H1 (cell line): ENCODE results near the gene RIIAD1. TPM values are rescaled to one million over a fixed set of nuclear protein-coding genes. Genes with fewer than 3 reads are reported as not detected.

Source experiments
- ASH2L ChIP-seq: fragments of 200-600, 300-600 bp; sonication (generic); IDR thresholded peaks from one replicate; pipeline ENCODE4 v1.7.1; 2017; ENCODE audit warnings: low read length
- CEBPB ChIP-seq: IDR thresholded peaks from 2 replicates; pipeline ENCODE4 v1.6.1; 2012; ENCODE audit warnings: low read depth, low read length
- CHD1 ChIP-seq: IDR thresholded peaks from 2 replicates; pipeline ENCODE4 v1.6.1; 2012; ENCODE audit warnings: low read depth, low read length, improper control_type of control experiment
- CREB1 ChIP-seq: IDR thresholded peaks from 2 replicates; pipeline ENCODE4 v1.6.1; 2012; ENCODE audit warnings: inconsistent platforms
- EGR1 ChIP-seq: IDR thresholded peaks from 2 replicates; pipeline ENCODE4 v1.6.1; 2011; ENCODE audit warnings: low read depth, low read length, borderline replicate concordance
- EZH2 ChIP-seq: fragments of 200-600 bp; sonication (generic); IDR thresholded peaks from 2 replicates; pipeline ENCODE4 v1.7.1; 2012; ENCODE audit warnings: low read depth, mild to moderate bottlenecking, moderate library complexity, low read length, inconsistent platforms; ENCODE audit not compliant: severe bottlenecking
- FOSL1 ChIP-seq: IDR thresholded peaks from 2 replicates; pipeline ENCODE4 v1.6.1; 2011; ENCODE audit warnings: mild to moderate bottlenecking, low read depth, low read length, moderate library complexity; ENCODE audit not compliant: insufficient read depth
- PHF8 ChIP-seq: fragments of 200-600 bp; sonication (generic); conservative IDR thresholded peaks from 2 replicates; pipeline ENCODE4 v1.7.1; 2012; ENCODE audit warnings: low read depth, mild to moderate bottlenecking, inconsistent platforms, low read length, moderate library complexity
- RBBP5 ChIP-seq: IDR thresholded peaks from 2 replicates; pipeline ENCODE4 v1.7.1; 2012; ENCODE audit warnings: low read depth, mild to moderate bottlenecking, inconsistent platforms, low read length, moderate library complexity, borderline replicate concordance
- SP2 ChIP-seq: IDR thresholded peaks from 2 replicates; pipeline ENCODE4 v1.6.1; 2012; ENCODE audit warnings: mild to moderate bottlenecking, low read length, inconsistent platforms
- TBP ChIP-seq: IDR thresholded peaks from 2 replicates; pipeline ENCODE4 v1.6.1; 2011; ENCODE audit warnings: low read depth, low read length, improper control_type of control experiment
- TEAD4 ChIP-seq: IDR thresholded peaks from 2 replicates; pipeline ENCODE4 v1.6.1; 2012; ENCODE audit warnings: low read depth, low read length, inconsistent platforms, mixed read lengths
- polyA plus RNA-seq, 7 experiments: library from polyadenylated mRNA; depleted of rRNA in 3 of 7; stranded (reverse) in 5 of 7; unstranded in 2 of 7; fragments of >200 nt in 5 of 7; fragments of 200-250 nt in 2 of 7; gene quantifications; 1 replicate in 5 of 7; 2 replicates in 1 of 7; 4 replicates in 1 of 7; pipeline versions ENCODE4 v1.2.1 to v1.2.3, GENCODE V29; 2011 to 2013; ENCODE audit warnings: missing spikeins in 2 of 7, mixed read lengths in 2 of 7
- total RNA-seq: library from RNA; stranded (reverse); fragmentation: NEBNext Ultra II Directional; extraction: Animal tissue kit (Norgen Biotek cat#: 25700); gene quantifications from 2 replicates; pipeline ENCODE4 v1.2.1, GENCODE V29; 2021
- TF ChIP-seq, protein P1 (sequence below): IDR thresholded peaks from 2 replicates; pipeline ENCODE4 v1.6.1; 2012; ENCODE audit warnings: low read length, inconsistent platforms
- TF ChIP-seq, protein P2 (sequence below): IDR thresholded peaks from 2 replicates; pipeline ENCODE4 v1.6.1; 2012; ENCODE audit warnings: inconsistent platforms

Gene RIIAD1
- total and polyA plus RNA-seq, 2 of the 8 experiments (the other 6 are each of a cell fraction or from before 2014, with no cell fraction given), result not detected

DNA sequence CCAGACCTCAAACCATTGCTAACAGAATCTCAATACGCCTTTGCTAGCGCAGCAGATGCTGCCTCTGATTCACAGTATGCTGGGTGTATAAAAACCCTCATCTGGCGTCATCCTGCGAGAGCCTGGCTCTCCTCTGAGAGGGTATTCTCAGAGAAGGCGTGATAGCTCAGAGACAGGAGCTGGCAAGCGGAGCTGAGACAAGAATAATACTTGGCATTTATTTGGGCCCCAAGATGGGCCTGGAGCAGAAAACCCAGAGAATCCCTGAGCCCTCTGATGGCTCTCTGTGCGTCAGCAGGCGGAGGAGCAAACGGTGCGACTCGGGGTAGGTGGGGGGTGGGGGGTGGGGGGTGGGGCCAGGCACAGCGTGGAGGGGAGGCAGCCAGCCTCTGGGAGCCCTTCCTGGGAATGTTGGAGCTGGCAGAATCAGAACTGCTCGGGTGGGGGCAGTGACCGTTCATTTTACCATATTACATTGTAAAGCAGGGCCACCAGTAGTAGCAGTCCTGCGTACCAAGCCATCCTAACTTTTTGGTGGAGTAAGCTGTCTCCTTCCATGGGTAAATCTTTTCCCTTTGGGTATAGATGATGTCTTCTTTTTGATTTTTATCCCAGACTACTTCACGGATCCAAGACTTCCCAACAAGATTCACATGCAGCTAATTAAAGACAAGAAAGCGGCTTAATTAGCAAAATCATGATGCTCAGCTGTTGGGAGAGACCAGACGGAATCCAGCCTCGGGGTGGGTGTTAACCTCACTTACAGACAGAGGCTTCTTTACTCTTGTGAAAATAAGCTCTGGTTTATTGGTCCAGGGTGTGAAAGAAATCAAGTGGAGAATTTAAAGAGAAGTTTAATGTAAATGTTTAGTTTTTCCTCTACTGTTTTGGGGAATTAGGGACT, 7.1 kb downstream of the RIIAD1 start (continued):
- TF ChIP-seq, protein P1, sequence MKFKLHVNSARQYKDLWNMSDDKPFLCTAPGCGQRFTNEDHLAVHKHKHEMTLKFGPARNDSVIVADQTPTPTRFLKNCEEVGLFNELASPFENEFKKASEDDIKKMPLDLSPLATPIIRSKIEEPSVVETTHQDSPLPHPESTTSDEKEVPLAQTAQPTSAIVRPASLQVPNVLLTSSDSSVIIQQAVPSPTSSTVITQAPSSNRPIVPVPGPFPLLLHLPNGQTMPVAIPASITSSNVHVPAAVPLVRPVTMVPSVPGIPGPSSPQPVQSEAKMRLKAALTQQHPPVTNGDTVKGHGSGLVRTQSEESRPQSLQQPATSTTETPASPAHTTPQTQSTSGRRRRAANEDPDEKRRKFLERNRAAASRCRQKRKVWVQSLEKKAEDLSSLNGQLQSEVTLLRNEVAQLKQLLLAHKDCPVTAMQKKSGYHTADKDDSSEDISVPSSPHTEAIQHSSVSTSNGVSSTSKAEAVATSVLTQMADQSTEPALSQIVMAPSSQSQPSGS, result no peak
- TF ChIP-seq EGR1, result no peak
- TF ChIP-seq PHF8, result no peak
- no peak for TF ChIP-seq FOSL1
- TF ChIP-seq SP2, result no peak
- TF ChIP-seq ASH2L, result peak; percentile 52
- TF ChIP-seq CEBPB, result no peak
- no peak for TF ChIP-seq CHD1
- TF ChIP-seq TBP, result peak; percentile 18; the same call in 1 of the 2 replicates
- peak; percentile 57; the same call in 1 of the 2 replicates for TF ChIP-seq CREB1
- no peak for TF ChIP-seq EZH2
- TF ChIP-seq, protein P2, sequence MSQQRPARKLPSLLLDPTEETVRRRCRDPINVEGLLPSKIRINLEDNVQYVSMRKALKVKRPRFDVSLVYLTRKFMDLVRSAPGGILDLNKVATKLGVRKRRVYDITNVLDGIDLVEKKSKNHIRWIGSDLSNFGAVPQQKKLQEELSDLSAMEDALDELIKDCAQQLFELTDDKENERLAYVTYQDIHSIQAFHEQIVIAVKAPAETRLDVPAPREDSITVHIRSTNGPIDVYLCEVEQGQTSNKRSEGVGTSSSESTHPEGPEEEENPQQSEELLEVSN, result no peak
- peak; percentile 40; the same call in 1 of the 2 replicates for TF ChIP-seq TEAD4
- no peak for TF ChIP-seq RBBP5
